GM12892 (cell line): ENCODE measurements around the gene ADARB2.

ENCODE experiments used
- POLR2A ChIP-seq: IDR thresholded peaks from 2 replicates; pipeline ENCODE4 v1.6.1; 2011; ENCODE audit warnings: low read depth, low read length, control low read depth
- POLR2AphosphoS5 ChIP-seq: IDR thresholded peaks from 2 replicates; pipeline ENCODE4 v1.6.1; 2011; ENCODE audit warnings: low read depth, low read length, control low read depth

DNA sequence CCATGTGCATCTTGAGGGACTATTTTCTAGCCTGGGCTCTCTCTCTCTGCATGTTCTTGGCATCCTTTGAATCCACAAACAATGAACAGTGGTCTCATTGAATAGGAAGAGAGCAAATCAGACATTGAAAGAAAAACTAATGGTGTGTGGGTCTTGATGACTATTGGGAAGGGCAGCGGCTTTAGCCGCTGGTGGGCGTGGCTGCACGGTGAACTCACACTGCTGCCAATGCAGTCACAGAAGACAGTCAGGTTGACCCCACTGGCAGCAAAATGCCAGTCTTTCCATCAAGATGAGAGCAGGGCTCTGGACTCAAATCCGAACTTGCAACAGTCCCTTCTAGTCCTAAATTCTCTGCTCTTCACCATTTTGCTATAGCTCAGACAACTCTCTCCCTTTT is 91.0 kb downstream of the ADARB2 start:
- TF ChIP-seq POLR2A (no peak), POLR2AphosphoS5 (no peak)
